SIG-M5 (cell line): ENCODE results near the gene MUC13.

ENCODE experiments used
- DNase-seq: peaks from one replicate; lab custom pipeline; 2025; lab: John Stamatoyannopoulos, UW

The MUC13 gene

GRCh38 chr3:124896824-124897526, 37.6 kb downstream of the MUC13 start:
- no peak for DNase-seq

GRCh38 chr3:124895756-124896155, 38.8 kb downstream of the MUC13 start:
- DNase-seq: no peak

GRCh38 chr3:124893526-124893925, 41.0 kb downstream of the MUC13 start:
- no peak for DNase-seq

- no peak for DNase-seq
Measured at GRCh38 chr3:124890573-124891190, 43.9 kb downstream of the MUC13 start.

GRCh38 chr3:124888482-124889441, 45.8 kb downstream of the MUC13 start:
- no peak for DNase-seq

- no peak for DNase-seq
Measured at GRCh38 chr3:124887932-124888298, 46.6 kb downstream of the MUC13 start.

- no peak for DNase-seq
Measured at GRCh38 chr3:124887177-124887931, 47.2 kb downstream of the MUC13 start, which contains the start of gene ITGB5. Gene ITGB5 (minus strand): TSS chr3:124887365. CDS start chr3:124887000, 365 bp downstream.

- DNase-seq: no peak
Measured at GRCh38 chr3:124886168-124887056, 48.1 kb downstream of the MUC13 start.

GRCh38 chr3:124885466-124886167, 48.9 kb downstream of the MUC13 start:
- no peak for DNase-seq

- DNase-seq: no peak
Measured at GRCh38 chr3:124884474-124885101, 50.0 kb downstream of the MUC13 start.

GRCh38 chr3:124883766-124884473, 50.6 kb downstream of the MUC13 start:
- DNase-seq: no peak

- DNase-seq: no peak
Measured at GRCh38 chr3:124882816-124883747, 51.5 kb downstream of the MUC13 start.

GRCh38 chr3:124881976-124882697, 52.4 kb downstream of the MUC13 start:
- DNase-seq: no peak

- no peak for DNase-seq
Measured at GRCh38 chr3:124879337-124879680, 55.2 kb downstream of the MUC13 start.

- DNase-seq: peak; percentile 65
Measured at GRCh38 chr3:124878561-124879336, 55.8 kb downstream of the MUC13 start.

- DNase-seq: no peak
Measured at GRCh38 chr3:124877674-124878073, 56.9 kb downstream of the MUC13 start.
